Testis (tissue), 2 donors: Measurements from ENCODE around the gene MAP3K7CL.

Experiments
- POLR2A ChIP-seq: fragments of 450-650 bp; IDR thresholded peaks from one replicate; pipeline ENCODE4 v1.6.1; 2017; ENCODE audit warnings: antibody characterized with exemption, mild to moderate bottlenecking, moderate library complexity
- TF ChIP-seq, protein P1 (sequence below), 3 experiments: fragments of 450-650 bp in 2 of 3; fragments of 200-600 bp in 1 of 3; sonication (generic) in 1 of 3; IDR thresholded peaks; one replicate each; pipeline ENCODE4 v1.5.1; 2016 to 2019; ENCODE audit warnings: antibody characterized with exemption in 3 of 3, mild to moderate bottlenecking in 2 of 3, moderate library complexity in 1 of 3

DNA sequence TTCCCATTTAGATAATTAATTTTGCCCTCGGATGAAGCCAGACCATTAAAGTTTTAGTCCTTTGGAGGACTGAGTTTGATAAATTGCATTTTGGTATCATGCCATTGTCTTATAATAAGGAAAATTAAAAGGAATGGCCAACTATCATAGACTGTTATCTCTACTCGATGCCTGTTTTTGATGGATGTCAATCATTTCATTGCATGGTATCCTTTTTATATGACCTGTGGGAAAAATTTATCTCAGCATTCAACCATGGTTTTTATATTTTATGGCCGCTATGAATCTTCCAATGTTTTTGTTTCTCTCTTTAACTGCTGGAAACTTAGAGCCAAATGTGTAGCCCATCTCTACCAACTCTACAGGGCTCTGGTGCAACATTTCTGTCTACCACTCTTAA, 47.1 kb upstream of the MAP3K7CL start:
- TF ChIP-seq, protein P1, sequence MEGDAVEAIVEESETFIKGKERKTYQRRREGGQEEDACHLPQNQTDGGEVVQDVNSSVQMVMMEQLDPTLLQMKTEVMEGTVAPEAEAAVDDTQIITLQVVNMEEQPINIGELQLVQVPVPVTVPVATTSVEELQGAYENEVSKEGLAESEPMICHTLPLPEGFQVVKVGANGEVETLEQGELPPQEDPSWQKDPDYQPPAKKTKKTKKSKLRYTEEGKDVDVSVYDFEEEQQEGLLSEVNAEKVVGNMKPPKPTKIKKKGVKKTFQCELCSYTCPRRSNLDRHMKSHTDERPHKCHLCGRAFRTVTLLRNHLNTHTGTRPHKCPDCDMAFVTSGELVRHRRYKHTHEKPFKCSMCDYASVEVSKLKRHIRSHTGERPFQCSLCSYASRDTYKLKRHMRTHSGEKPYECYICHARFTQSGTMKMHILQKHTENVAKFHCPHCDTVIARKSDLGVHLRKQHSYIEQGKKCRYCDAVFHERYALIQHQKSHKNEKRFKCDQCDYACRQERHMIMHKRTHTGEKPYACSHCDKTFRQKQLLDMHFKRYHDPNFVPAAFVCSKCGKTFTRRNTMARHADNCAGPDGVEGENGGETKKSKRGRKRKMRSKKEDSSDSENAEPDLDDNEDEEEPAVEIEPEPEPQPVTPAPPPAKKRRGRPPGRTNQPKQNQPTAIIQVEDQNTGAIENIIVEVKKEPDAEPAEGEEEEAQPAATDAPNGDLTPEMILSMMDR (IDR thresholded peaks at IDR 0.05) = no peak
- no peak for TF ChIP-seq POLR2A
